Measurements from ENCODE around the gene CCDC141.

- TF ChIP-seq ZNF274 (IDR thresholded peaks at IDR 0.05; ENCODE audit: low read depth, low read length) (no peak), SUZ12 (IDR thresholded peaks at IDR 0.05; ENCODE audit: extremely low read depth, insufficient read depth, insufficient read length) (no peak)
Observed at GRCh38 chr2:179059026-179059700, 9.2 kb upstream of the CCDC141 start.

Measured in NT2/D1 (cell line).